Dedifferentiated amniotic fluid mesenchymal stem cell (primary cell): Measurements from ENCODE around the gene C22orf39.
"Not testable (repeated sequence)": the region's sequence is repeated elsewhere in the genome, so short reads cannot be mapped to it uniquely, and the experiment has no call there.

Source experiments
- DNase-seq: peaks from one replicate; pipeline ENCODE4 v3.0.0-alpha.2; 2016; ENCODE audit errors: extremely low spot score

The C22orf39 gene

DNA sequence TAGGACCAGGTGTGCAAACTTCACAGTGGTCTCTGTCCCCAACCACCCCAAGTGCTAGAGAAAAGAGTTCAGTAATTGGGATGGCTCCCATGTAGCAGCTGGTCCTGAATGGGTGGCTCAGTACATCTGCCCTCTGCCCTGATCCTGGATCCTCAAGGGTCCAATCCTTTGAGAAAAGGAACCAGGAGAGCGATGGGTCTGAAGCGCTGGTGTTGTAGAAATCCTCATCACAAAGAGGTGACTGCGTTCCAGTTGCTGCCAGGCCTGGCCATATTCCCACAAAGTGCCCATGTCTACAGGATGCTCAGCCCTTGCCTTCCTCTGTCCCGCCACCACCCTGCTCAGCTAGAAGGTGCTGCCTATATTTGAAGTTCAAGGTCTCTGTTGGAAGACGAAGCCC, 6.2 kb upstream of the C22orf39 start:
- DNase-seq, result no peak

DNA sequence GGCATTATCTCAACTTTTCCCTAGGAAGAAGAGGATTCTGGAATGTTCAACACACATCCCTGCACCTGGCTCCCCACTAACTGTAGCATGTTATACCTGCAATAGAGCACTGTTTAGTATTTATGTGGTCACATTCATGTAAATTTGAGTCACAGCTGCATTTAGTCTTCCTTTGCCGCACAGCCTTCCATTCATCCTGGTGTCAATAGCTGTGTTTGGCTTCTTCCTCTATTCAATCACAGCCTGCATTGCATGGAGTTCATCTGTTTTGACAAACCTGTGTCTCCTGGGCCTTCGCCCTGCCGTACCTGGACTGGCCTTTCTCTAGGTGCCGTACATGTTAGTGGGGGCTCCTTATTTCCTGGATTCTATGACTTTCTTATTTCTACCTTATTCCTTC, 4.1 kb upstream of the C22orf39 start:
- no peak for DNase-seq

DNA sequence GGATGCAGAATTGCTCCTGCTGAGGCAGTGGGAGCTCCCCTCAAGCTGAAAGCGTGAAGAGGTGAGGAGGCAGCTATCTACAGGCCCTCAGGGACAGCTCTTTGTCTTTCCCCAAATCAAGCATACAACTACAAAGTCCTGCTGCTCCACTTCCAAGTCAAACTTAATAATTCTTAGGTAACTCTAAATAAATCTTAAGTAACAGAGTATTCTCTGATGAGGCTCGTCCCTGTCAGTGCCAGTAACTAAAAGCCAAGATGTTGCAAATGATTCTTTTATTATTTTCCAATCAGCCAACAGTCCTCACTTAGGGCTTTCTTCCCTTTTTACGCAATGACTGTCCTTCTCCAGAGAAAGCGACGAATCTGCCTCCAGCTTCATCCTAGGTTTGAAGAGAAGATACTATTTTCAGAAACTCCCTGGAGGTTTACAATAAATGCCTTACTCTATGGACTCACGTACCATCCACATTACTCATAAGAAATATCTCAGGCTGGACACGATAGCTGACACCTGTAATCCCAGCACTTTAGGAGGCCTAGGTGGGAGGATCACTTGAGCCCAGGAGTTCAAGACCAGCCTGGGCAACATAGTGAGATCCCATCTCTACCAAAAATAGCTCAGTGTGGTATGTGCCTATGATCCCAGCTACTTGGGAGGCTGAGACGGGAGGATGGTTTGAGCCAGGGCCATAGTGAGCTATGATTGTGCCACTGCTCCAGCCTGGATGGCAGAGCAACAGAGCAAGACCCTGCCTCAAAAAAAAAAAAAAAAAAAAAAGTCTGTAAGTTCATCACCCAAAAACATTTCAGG, 3.1 kb upstream of the C22orf39 start:
- no peak for DNase-seq

DNA sequence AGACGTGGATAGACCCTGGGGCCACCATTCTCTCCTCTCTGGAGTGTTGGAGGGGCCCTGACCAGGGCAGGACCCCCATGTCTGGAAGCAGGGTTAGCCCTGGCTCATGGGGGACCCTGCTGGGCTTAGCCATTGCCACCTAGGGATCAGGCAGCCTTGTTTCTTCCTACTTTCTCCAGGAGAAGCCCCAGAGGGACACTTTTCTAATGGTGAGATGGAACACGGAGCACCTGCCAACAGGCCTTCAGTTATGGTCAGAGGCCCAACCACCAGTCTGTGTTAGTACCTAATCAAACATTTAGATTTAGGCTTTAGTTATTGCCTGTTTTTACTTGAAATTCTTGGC, 1.9 kb upstream of the C22orf39 start:
- DNase-seq, result no peak

DNA sequence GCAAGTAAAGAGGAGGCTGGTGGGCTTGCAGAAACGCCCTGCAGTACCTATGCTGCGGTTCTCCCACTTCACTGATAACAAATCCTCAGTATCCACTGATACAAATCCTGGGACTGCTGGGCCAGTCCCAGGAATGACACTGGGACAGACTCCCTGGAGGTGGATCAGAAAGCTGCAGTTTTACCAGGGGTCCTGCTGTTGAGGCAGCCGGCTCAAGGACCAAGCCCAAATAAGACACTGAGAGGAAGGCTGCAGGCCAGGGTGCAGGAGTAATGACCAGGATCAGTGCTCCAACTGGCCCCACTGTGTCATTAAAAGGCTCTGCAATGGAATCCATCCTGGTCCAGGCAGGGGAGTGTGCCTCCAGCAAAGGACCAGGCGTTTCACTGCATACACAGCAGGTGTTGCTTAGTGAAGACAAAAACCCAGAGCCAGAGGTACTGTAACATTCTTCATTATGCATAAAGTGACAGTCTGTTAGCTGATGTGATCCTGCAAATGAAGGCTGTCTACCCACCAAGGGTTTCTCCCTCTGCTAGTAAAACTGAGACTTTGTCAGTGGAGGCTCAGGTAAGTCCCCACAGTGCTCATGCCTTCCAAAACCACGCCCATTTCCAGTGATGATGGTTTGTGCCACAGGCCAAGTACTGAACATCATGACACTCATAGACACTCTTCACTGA, 1.4 kb upstream of the C22orf39 start:
- no peak for DNase-seq

DNA sequence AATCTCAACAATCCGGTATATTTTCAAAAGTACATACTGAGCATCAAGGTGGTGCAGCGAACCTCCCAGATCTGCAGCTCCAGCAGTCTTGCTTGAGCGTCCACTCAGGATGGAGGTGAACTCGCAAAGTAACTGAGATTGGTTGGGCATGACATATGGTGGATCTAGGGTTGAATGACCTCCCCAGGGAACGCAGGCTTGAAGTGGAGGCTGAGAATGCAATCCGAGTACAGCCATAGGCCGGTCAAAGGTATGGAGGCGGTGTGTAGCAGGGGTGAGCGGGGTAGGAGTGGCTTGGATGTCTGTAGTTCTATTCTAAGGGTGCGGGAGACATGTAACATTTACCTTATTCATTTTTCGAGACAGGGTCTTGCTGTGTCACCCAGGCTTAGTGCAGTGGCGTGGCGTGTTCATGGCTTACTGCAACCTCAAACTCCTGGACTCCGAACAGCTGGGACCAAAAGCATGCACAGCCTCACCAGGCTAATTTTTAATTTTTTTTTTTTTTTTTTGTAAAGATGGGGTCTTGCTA, 631 bp upstream of the C22orf39 start:
- DNase-seq, result peak; percentile 38

DNA sequence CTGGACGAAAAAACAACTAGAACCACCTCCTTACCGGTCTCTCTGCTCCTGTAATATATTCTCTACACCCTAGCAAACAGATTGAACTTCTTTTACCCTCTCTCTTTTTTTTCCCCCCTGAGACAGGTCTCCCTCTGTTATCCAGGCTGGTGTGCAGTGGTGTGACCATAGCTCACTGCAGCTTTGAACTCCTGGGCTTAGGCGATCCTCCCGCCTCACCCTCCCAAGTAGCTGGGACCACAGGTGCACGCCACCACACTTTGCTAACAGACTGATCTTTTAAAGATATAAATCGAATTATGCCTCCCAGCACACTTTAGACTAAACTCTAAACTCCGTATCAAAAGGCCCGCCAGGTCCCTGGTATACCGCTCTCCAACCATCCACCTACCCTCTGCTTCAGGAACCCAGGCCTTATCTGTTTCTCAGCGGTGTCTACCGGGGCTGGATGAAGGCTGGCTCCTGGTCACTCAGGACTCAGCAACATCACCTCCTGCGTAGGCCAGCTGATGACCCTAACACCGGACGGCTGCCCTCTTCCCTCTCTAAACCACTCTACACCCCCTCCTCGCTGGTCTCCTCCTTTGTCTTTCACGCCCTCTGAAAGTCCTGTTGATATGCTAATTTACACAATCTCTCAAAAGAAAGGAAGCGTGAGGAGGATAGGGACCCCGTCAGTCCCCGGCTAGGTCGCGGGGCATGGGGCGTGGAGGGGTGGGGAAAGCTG, 745 bp downstream of the C22orf39 start:
- no peak for DNase-seq

DNA sequence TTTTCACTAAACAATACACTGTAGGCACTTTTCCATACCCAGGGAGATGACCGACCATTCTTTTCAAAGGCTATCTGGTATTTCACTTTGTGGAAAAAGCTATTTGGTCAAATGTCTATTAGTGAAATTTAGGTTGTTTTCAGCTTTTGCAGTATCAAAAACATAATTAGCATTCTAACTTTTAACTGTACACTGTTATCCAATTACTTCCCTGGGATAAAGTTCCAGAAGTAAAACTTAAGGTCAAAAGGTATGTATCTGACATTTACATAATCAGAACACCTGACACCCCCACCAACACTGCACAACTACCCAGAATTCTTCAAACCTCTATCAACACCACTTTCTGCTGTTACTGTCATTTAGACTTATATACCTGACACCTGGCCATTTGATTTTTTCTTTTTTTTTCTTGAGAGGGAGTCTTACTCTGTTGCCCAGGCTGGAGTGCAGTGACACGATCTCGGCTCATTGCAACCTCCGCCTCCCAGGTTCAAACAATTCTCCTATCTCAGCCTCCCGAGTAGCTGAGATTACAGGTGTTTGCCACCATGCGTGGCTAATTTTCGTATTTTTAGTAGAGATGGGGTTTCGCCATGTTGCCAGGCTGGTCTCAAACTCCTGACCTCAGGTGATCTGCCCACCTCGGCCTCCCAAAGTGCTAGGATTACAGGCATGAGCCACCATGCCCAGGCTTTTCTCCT, 2.1 kb downstream of the C22orf39 start:
- DNase-seq, result not testable (repeated sequence)

DNA sequence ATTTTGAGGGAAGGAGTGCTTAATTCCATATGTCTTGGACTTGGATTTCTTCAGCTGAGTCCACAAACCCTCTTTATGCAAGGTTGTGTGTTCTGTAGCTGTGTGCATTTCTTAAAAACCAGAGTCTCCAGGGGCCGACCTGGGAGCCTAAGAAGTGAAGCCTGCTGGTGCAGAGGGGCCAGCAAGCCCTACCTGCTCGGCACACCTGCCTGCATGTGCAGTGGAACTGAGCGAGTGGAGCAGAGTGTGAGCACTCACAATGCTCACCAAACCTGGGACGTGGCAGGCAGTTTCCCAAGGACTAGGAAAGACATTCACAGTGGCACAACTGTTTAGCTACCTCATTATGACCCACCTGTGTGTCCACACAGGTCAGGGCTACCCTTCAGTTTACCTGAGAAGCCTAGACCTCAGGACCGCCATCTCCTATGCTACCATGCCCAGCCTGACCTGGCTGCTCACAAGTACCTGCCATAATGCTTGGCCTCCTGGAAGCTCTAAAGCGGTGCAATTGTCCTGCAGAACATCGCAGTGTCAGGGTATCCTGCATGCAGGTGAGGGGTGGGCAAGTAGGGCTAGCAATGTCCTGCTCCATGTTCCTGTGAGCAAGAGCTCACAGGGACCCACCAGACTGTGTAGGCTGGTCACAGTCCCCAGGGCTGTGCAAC, 3.8 kb downstream of the C22orf39 start:
- DNase-seq, result no peak

DNA sequence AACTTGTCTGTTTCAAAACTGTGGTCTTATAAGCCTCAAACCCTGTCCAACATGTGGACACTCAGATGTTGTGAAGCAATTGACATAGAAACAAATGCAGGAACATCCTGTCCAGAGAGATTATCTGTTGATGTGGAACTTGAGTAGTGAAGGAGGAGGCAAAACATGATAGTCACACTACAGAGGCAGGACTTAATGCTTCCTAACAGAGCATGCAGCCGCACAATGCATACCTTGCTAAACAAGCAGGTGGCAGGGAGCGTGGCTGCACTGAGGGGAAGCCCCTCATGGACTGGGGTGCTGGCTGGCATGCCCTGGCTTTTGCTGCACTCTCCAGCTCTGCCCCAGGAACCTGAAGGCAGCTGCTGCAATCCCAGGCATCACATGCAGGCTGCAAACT, 5.3 kb downstream of the C22orf39 start:
- no peak for DNase-seq

DNA sequence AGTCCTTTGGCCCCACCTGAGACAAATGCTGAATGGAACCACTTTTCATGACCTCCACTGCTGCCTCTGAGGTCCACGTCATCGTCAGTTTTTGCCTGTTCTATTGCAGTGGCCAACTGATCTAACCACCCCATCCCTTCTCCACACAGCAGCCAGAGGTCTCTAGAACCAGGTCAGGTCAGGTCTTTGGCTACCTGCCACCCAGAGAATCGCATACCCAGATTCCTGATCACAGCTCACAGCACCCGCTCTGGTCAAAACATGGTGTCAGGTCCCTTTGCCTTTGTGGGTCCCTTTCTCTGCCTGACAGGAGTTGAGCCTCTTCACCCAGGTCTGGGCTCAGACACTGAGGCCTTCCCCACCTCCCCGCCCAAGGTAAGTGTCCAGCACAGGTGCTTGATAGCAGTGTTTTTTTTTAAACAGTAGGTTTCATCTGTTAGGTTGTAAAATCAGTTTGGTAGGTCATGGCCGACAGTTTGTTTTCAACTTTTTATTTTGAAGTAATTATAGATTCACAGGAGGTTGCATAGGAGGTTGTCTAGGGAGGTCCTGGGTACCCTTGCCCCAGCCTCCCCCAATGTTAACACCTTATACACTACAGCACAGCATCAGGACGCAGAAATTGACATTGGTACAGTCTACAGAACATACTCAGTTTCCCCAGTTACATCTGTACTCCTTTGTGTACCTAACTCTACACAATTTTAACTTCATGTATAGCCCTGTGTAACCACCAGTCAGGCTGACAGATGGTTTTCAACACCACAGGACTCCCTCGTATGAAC, 6.9 kb downstream of the C22orf39 start:
- no peak for DNase-seq

DNA sequence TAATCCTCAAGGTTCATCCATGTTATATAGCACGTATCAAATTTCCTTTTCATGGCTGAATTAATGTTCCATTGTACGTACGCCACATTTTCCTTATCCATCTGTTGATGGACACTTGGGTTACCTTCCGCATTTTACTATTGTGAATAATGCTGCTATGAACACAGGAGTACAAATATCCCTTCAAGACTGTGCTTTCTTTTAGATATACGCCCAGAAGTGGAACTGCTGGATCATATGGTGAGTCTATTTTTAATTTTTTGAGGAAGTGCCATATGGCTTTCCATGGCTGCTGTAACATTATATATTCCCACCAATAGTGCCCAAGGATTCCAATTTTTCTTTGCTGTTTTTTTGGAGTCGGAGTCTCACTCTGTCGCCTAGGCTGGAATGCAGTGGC, 9.2 kb downstream of the C22orf39 start:
- no peak for DNase-seq

DNA sequence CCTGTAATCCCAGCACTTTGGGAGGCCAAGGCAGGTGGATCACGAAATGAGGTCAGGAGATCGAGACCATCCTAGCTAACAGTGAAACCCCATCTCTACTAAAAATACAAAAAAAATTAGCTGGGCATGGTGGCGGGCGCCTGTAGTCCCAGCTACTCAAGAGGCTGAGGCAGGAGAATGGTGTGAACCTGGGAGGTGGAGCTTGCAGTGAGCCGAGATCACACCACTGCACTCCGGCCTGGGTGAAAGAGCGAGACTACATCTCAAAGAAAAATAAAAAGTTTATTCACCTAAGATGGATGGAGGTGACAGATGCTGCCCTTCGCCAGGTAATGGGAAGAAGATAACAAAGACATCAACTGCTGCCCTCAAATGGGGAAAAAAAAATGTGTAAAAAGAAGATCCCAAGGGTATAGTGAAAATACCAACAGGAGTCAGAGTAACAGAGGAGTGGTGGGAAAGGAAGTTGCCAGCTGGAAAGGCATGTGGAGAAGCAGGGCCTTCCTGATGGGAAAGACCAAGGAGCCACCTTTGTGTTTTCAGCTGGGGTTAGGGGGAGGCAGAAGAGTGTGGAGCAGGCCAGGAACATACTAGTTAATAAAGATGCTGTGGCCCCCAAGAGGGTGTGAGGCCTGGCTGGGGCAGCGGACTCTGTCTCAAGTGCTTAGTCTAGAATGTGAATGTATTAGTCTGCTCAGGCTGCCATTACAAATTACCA, 10.9 kb downstream of the C22orf39 start:
- DNase-seq, result not testable (repeated sequence)

DNA sequence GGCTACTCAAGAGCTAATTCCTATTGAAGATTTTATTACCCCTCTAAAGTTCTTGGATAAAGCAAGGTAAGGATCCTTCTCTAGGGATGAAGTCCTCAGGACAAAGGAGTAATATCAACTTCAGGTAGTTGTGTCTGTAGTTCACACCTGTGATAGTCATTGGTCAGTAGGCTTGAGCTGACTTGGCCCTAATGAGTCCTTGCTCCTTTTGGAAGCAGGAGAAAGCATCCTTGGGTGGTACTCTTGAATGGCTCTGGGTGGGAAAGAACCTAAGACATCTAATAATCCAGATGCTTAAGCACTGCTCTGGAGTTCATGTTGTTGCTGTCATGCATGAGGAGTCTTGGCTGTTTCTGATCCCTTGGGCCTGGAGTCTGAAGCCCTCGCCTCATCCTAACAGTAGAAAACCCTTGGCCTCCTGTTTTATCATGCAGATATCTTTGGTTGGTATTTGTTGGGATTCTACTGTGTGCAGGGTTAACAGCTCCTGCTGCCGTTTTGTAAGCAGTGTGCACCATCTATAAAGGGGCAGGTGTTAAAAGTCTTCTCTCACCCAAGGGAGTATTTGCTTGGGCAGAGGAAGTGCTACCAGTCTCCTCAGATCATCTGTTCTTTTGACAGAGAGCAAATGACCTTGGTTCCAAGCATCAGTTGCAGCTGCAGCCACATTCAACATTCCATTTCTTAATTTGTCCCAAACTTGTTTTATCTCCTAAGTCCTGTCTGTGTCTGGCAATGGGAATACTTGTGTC, 12.5 kb downstream of the C22orf39 start:
- DNase-seq, result no peak

DNA sequence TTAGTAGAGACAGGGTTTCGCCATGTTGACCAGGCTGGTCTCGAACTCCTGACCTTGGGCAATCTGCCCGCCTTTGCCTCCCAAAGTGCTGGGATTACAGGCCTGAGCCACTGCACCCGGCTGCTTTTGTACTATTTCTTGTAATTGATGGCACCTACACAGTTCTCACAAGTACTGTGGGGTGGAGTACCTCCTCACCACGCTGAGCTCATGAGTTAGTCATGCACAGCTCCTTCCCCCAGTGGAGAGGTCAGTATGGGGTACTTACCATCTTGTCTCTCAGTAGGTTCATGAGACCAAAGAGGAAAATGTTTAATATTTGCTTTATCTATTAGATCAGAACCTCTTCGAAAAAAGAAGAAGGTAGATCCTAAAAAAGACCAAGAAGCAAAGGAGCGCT, 13.1 kb downstream of the C22orf39 start:
- DNase-seq, result no peak

DNA sequence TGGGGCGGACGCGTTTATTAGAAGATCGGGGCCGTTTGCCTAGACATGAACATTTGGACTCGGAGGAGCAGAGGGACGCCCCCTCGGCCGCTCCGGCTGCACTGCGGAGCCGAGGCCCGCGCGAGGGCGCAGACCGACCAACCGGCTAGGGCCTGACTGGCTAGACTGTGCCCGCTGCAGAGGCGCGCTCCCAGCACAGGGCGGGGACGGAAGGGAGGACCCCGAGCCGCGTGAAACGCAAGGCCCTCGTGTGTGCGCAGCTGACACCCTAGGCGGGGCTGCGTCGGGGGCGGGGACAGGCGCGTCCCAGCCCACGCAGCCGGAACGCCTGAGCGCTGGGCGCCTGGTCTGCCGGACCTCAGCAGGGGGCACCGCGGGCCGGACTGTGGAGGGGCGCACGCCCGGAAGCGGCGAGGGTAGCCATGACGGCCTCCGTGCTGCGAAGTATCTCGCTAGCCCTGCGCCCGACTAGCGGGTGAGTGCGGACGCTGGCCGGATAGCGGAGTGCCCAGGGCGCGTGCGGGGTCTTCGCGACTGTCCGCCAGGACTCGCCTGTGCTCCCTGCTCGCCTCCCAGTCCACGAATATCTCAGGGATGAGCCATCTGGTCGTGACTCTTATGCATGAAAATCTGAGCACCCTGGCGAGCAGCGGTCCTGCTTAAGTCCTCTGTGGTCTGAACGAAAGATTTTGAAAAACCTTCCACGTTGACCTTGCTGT, 15.2 kb downstream of the C22orf39 start, which contains the start of gene MRPL40:
TSS of gene MRPL40 (plus strand) at position 413 of the 719 bp plus-strand sequence. CDS start at position 423, 10 bp downstream.
- peak; percentile 87 for DNase-seq

DNA sequence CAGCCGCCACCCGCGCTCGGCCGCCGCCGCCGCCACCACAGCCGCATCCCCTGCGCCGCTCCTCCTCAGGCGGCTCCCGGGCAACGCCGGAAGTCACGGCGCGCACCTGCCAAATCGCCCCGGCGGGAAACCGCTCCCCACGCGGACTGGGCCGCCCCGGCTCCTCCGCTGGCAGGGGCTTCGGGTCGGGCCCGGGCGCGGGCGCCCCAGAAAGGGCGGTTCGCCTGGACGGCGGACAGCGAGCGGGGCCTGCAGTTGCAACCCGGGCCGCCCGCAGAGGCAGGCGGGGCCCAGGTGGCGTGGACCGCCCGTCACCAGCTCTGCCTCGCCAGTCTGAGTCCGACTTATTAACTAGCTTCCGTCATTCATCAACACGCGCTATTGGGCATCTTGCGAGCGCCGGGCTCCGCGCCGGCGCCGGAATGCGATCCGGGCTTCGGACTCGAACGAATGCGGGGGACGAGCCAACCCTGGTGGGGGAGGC, 15.8 kb downstream of the C22orf39 start, which contains the start of gene HIRA:
TSS of gene HIRA (minus strand) at position 85 of the 484 bp plus-strand sequence. CDS start 257 bp downstream, outside the sequence.
- DNase-seq, result peak; percentile 56
